Kidney tubule cell (primary cell): ENCODE measurements around the gene TFF3.
"Not testable (repeated sequence)": the region's sequence is repeated elsewhere in the genome, so short reads cannot be mapped to it uniquely, and the experiment has no call there.

ENCODE experiments used
- DNase-seq: peaks from one replicate; pipeline ENCODE4 v3.0.0-alpha.2; 2018; ENCODE audit warnings: low spot score

The TFF3 gene

DNA sequence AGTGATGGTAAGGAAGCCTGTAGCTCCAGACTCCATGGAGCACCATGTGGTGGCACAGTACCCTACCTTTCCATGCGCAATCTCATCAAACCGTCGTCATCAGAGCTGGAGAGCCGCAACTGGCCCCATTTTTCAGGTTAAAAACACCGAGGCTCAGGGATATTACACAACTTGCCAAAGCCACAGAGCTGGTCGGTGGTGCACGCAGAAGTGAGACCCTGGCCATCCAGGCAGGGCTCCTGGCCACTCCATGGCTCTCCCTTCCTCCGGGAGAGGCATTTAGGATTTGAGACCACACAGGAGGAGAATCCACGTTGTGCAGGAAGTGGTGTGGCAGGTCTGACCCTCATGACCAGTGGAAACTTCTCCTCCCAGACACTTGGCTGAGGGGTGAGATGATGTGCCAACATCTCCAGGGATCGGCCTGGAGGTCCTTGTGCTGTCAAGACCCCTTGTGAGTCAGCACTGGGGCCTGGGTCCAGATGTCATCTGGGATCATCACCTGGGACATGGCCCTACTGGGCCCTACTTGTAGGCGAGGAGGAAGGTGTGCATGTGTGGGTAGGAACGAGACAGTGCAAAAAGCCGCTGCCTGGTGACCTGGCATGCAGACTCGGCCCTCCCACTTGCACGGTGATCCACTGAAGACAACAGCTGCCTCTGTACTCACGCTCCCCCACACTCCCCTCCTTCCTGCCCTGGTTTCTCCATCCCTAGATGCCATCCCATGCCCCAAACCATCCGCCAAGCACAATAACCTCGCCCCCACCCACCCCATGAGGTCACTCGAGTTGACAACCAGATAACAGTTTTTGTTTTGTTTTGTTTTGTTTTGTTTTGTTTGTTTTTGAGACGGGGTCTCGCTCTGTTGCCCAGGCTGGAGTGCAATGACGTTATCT lies 10.4 kb downstream of the TFF3 start:
- DNase-seq = no peak

DNA sequence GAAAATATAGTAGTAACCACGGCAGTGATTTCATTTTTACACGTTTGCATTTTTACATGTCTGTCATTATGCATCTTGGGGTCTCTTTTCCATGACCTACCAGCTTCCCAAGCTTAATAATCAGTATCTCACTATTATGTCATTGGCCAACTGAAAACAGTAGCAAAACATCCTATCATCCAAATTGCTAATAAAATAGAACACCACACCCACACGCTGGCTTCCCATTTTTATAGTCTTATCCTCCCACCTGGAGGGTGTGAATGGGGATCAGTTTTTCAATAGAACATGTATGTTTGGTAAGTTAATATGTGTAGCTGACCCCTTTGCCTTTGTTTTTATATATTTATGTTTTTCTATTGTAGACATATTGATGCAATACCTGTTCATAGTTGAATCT lies 11.8 kb downstream of the TFF3 start:
- no peak for DNase-seq

DNA sequence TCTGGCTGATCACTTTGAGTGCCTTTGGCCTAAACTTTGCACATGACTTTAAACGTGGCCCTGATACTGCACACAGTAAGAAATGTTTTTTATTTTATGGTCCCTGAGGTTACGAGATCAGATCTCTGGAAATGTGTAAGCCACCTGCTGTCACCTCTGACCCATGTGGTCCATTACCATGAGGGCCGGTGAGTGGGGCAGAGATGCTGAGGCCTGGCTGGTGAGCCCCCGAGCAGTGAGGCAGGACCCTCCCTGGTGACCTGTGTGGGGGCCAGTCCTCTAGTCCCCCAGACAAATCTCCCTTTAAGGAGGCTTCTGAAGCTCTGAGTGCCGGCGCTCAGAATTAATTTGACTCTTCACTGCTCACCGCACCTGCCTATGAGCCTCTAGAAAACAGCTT lies 12.4 kb downstream of the TFF3 start:
- DNase-seq = no peak

DNA sequence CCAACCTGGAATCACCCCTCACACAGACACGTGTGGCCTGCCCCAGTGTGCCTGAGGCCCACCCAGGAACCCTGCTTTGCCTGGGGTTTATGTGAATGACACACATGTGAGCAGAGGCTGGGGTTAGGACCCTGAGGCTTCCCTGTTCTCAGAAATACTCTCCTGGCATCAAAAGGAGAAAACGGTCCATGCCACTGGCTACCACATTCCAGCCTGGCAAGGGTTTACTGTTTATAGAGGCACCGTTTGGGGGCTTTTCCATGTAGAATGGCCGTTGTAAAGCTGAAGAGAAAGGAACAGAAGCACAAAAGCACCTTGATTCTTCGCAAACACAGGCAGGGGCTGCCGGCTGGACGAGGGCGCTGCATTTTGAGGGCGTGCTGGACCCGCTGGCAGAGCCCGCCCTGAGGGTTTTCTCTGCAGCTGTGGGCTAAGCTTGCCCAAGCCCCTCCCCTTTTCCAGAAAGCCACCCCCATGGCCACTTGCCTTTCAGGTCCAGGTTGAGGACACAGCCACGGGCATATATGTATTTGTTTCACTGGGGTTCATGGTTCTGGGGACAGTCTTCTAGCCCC lies 13.0 kb downstream of the TFF3 start:
- no peak for DNase-seq

DNA sequence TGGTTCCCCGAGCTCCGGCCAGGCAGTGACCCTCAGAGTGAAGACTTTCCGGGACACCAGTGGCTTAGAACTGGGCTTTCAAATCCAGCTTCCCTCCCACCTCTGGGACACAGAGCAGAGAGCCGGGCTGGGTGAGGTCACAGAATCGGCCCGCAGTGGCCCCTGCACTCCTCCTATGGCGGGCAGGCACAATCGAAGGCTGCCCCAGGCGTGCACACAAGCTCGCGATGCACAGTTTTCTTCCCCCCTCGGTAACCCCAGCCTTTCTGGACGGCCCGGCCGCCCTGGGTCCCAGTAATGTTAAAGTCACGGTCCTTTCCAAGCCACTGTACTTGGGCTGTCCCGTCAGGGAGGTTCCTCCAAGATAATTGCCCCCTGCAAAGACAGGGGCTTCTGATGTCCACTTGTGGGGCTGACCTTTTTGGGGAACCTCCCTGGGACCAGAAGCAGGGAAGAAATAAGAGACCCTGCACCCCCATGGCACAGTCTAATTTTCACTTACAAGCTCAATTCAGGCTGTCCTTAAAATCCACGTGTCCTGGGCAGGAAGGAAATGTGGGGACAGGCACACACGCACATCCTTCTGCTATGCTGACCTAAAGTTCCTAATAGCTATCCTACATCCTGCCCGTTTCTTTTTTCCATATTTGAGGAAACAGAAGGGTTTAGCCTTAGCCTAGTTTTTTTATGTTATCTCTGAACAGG lies 13.7 kb downstream of the TFF3 start:
- no peak for DNase-seq

DNA sequence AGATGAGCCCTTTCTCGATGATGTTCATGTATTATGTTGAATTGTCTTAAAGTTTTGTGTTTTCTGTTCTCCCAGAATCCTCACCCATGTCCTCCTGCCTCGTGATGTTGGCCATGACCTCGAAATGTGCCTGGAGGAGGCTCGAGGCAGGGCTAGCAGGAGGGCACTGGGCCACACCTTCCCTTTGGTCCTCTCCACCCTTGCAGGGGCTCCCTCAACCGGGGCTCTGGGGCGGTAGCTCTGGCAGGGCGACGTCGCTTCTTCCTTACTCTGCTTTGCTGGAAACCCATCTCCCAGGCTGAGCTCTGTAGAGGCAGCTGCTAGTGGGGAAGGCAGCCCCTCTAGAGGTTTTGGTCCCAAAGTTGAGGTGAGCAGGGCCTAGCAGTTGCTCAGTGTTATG lies 14.3 kb downstream of the TFF3 start:
- DNase-seq = no peak

DNA sequence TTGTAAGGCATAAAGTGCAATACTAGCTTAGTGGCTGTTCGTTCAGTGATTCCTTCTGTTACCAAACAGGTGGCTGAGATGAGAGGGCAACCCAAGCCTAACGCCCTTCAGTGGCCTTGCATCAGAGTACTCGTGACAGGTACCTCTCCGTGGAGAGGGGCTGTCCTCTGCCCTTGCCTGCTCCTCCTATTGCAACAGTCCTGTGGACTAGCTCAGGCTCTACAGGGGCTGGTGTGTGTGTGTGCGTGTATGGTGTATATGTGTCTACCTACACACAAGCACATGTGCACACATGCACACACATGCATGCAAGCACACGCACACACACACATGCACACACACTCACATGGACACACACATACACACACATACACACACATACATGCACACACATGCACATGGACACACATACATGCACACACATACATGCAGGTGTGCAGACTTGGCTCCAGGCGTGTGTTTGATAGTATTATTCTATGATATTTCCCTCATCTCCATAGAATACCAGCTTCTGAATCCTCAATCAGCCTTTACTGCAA lies 15.1 kb downstream of the TFF3 start:
- no peak for DNase-seq

DNA sequence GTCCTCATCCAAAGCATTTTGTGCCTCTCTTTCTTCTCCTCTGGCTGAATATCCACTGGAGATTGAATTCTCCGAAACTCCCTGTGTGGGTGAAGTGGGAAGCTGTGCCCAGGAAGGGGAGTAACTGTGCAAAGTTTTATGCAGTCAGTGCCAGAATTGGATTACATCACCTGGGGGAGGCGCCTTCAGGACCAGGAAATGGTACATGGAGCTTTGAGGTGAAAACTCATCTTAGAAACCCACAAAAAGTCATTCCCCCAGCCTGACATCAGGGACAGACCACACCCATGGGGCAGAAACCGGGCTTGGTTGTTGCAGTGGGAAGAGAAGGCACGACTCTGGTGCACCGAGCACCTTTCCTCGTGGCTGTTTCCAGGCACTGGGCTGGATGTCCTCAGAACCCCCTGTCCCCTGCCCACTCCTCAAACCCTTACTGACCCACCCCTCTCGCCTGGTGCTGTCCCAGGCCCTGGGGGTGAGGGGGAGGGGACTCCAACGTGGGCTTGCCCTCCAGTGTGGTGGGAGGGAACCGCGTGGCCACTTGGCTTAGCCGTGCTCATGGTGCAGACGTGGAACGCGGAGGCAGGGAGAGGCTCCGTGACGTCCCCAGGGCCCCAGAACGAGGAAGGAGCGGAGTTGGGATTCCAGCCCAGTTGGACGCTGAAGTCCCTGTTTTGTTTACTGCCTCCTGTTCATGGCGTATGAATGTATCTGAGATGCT lies 15.7 kb downstream of the TFF3 start:
- peak; percentile 31 for DNase-seq

DNA sequence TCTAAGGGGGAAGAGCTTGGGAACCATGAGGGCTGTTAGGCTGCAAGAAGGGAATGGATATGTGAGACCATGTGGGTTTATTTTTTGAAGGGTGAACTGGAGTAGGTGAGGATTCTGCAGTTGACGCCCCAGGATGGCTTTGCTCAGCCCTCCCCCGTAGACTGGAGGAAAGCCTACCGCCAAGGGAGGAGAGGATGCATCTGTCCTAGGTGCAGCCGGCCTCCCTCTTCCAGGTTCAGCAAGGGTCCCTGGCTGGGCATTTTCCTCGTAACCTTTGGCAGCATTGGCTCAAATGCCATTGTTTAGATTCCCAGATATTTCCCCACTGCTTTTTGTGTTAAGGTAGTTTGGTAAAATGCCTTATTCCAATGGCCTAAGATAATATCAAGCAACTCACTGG lies 16.6 kb downstream of the TFF3 start:
- no peak for DNase-seq

DNA sequence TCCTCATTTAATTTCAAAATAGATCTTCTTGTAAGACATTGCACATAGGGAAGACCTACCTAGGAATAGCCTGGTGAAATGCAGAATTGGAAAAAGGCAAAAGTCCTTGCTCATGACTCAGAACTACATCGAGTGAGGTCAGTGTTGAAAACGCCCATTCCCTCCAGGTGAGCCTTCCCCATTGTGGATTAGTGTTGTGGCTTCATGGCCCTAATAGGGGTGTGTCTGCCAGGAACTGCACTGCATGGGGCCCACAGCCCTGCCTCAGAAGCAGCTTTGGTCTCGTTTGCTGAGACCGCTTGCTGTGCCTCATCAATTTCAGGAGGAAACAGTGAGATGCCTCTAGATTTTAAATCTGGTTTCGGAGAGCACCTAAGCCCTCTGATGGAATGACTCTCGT lies 17.0 kb downstream of the TFF3 start:
- no peak for DNase-seq

DNA sequence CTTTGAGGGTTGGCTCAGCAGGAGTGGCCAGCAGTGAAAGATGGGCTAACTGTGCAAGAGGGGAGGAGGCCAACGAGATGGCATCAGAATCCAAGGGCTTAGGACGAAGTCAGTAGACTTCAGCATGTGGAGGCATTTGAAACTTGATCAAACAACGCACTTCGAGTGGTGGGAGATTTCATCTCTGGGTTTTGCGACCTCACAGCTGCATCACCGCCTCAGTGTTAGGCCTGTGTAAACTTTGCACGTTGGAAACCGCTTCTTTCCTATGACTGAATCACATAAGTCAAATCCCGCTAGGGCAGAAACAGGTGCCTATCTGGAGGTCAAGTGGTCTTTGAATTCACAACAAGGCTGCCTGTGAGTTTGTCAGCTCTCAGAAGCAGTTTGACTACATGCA lies 17.8 kb downstream of the TFF3 start:
- DNase-seq = no peak

DNA sequence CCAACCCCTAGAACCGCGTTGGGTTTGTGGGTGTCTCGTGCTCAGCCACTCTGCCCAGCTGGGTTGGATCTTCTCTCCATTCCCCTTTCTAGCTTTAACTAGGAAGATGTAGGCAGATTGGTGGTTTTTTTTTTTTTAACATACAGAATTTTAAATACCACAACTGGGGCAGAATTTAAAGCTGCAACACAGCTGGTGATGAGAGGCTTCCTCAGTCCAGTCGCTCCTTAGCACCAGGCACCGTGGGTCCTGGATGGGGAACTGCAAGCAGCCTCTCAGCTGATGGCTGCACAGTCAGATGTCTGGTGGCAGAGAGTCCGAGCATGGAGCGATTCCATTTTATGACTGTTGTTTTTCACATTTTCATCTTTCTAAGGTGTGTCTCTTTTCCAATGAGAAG lies 18.7 kb downstream of the TFF3 start:
- DNase-seq = no peak

DNA sequence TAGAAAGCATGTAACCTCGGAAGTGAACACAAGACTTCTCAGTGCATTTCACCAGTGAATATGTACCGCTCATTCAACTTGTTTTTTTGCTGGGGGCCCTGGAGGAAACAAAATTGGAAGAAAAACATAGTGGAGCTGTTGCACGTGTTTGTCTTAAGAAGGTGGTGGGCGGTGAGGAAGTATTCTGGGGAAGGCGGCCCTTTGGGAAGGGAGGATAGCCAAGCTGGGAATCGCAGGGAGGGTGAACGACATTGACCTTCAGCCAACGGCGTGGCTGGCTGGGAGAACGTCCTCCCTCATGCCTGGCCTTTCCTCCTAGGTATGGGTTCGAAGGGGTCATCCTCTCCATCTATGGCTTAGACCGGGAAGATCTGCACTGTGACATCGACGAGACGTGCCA lies 19.4 kb downstream of the TFF3 start:
- no peak for DNase-seq

DNA sequence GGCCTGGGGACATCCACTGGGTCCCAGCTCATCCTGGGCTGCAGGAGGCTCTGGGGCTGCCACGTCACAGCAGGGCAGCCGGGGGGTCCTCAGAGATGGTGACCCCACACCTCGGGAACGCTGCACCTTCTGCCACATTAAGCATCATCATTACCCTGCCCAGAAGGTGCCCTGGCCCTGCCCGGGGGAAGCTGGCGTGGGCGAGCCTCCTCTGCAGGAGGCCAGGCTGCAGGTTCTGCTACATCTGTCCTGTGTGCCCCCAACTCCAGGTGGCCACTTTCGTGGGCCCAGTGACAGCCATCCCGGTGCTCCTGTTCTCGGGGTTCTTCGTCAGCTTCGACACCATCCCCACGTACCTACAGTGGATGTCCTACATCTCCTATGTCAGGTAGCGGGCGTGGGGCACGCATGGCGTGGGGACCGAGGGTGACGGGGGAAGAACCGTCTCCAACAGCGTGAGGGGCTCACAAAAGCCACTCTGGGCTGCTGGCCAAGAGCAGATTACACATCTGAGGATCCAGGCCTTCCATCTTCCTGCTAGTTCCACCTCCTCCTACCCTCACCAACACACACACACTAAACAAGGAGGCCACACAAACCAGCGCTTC lies 20.8 kb downstream of the TFF3 start:
- no peak for DNase-seq

DNA sequence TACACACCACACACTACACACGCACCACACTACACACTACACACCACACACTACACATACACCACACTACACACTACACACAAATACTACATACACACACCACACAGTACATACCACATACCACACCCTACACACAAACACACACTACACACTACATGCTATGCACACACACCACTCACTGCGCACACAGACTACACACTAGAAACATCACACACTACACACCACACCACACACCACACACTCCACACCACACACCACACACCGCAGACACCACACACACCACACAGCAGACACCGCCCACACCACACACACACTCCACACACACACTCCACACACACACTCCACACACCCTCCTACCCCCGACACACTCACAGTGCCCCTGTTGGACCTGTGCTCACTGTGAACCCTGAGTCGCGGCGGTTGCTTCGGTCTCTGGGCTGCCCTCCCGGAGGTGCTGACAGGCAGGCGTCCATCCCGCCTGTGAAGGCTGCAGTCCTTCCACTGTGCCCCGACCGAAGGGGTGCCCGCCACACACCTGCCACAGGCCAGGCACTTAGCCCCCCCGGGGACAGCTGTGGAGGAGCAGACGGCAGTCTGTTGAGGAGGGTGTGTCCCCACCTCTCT lies 21.4 kb downstream of the TFF3 start:
- no peak for DNase-seq

DNA sequence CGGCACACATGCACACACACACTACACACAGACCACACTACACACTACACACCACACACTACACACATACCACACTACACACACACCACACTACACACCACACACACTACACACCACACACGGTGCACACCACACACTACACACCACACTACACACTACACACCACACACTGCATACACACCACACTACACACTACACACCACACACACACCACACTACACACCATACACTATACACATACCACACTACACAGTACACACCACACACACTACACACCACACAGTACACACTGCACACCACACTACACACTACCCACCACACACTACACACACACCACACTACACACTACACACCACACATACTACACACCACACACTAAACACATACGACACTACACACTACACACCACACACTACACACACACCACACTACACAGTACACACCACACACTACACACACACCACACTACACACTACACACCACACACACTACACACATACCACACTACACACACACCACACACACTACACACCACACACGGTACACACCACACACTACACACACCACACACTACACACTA lies 22.6 kb downstream of the TFF3 start:
- DNase-seq = not testable (repeated sequence)

DNA sequence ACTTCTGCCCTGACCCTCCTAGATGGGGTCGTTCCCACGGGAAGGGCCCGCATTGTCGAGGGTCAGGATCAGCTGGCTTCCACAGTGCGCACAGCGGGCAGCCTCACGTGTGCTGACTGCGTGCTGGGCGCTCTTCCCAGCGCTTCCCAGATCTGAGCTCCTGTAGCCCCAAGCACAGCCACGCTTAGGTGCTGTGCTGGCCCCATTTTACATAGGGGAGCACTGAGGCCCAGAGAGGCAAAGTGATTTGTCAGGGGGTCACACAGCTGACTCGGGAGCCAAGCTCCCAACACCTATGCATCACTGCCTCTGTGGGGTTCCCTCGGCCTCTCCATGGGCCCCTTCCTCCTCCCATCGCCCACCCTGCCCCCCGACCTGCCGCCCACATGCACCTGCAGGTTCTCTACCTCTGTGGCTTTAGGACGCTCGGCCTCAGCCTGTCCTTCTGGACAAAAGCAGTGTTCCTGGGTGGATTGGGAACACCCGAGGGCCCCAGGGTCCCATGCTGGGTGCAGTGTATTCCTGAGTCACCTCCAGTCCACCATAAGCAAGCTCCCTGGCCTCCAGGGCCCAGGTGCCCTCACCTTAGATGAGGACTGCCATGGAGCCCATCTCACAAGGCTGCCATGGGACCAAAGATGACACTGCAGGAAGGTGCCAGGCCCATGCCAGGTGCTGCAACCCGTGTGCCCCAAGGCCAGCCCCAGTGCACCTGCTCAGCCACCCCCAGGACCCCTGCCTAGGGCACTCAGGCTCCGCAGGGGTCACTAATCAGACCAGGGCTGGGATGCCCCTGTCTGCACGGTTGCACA lies 23.3 kb downstream of the TFF3 start:
- no peak for DNase-seq

DNA sequence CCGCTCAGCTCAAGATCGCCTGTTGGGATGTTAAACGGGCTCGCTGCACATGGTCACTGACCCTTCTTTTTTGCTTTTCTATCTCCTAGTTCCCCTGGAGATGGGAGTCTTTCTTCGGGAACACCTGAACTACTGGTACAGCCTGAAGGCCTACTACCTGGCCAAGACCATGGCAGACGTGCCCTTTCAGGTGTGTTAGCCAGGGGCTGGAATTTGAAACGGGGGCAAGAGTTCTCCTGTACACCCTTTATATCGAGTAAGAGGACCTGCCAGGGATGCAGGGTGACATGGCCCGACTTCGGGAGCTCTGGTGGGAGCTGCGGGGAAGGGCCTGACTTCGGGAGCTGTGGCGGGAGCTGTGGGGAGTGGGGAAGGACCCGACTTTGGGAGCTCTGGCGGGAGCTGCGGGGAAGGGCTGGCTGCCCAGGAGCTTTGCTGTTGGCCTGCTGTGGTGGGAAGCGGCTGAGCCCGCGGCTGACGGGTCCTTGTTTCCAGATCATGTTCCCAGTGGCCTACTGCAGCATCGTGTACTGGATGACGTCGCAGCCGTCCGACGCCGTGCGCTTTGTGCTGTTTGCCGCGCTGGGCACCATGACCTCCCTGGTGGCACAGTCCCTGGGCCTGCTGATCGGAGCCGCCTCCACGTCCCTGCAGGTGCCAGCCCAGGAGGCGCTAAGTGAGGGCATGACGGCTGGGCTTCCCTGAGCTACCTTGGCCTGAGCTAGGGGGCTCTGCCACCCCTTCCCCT lies 24.0 kb downstream of the TFF3 start:
- no peak for DNase-seq

DNA sequence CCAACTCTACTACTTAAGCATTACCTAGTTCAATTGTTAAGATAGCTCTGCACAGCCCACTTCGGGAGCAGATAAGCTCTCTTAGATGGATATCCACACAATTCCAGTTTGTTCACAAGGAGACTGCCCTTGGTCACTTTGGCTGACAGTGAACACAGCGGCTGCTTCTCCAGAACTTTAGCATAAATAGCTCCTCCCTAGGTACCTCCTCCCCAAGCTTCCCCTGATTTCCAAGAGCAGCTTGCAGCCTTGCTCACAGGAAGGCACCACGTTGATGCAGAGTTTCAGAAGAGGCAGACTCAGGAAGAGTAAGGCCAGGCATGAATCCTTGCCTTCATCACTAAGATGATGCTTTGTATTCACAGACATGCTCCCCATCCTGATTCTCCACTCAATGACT lies 24.7 kb downstream of the TFF3 start:
- no peak for DNase-seq
